Mammary microvascular endothelial cell (primary cell): ENCODE measurements around the gene SULF2. TPM values are rescaled to one million over a fixed set of nuclear protein-coding genes. Genes with fewer than 3 reads are reported as not detected.

Source experiments
- total RNA-seq: library from RNA; depleted of rRNA; stranded (reverse); fragments of >200 nt; gene quantifications from 2 replicates; pipeline ENCODE4 v1.2.3, GENCODE V29; 2015

SULF2 gene
- total RNA-seq: 254 and 267 TPM in 2 replicates

DNA sequence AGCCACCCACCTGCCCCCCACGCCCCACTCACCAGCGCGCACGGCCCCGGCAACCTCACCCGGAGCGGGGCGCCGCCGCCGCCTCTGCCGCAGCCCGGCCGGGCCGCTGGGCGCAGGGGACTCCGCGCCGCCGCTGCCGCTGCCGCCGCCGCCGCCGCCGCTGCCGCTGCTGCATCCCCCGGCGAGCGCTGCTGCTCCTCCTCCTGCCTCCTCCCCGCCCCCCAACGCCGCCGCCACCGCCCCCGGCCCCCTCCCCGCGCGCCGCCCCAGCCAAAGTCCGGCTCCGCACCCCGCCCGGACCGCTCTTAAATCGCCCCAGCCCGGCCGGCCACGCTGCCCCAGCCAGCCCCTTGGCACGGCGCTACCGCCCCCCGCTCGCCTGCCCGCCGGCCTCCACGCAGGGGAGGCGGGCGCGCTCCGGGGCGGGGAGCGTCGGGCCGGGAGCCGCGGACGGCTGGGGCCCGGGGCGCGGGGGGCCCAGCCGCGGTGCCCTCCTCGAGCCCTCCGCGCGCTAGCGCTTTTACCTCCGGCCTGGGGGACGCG is at the start of gene SULF2:
SULF2 (minus strand) TSS at position 171 of the 543 bp plus-strand sequence. CDS start 28,118 bp downstream, outside the sequence.

